Vagina (tissue), 2 donors: Measurements from ENCODE around the gene LURAP1L. TPM values are rescaled to one million over a fixed set of nuclear protein-coding genes. Genes with fewer than 3 reads are reported as not detected.

ENCODE experiments used
- DNase-seq, 2 donors: peaks; one replicate each; pipeline ENCODE4 v3.0.0-alpha.2; 2017; ENCODE audit errors: extremely low spot score in 2 of 2
- H3K27ac ChIP-seq: fragments of 200-600 bp; sonication (generic); one replicate; pipeline ENCODE4 v1.5.1; 2019
- H3K27me3 ChIP-seq: fragments of 200-600 bp; sonication (generic); one replicate; pipeline ENCODE4 v1.5.1; 2019
- H3K36me3 ChIP-seq, 2 donors: fragments of 200-600 bp; sonication (generic); one replicate each; pipeline ENCODE4 v1.5.1; 2017 to 2019
- H3K4me1 ChIP-seq: fragments of 200-600 bp; sonication (generic); one replicate; pipeline ENCODE4 v1.5.1; 2019
- H3K4me3 ChIP-seq, 2 donors: fragments of 200-600 bp; sonication (generic); 1 replicate in 1 of 2; 2 replicates in 1 of 2; pipeline ENCODE4 v1.5.1; 2016 to 2019
- H3K9me3 ChIP-seq: fragments of 200-600 bp; sonication (generic); one replicate; pipeline ENCODE4 v1.5.1; 2019
- CTCF ChIP-seq, 3 experiments: fragments of 450-650 bp in 2 of 3; fragments of 200-600 bp in 1 of 3; sonication (generic) in 1 of 3; IDR thresholded peaks; one replicate each; pipeline ENCODE4 v1.5.1; 2017 to 2019; ENCODE audit warnings: antibody characterized with exemption in 3 of 3, mild to moderate bottlenecking in 2 of 3, moderate library complexity in 2 of 3
- POLR2A ChIP-seq, 2 donors: fragments of 450-650 bp; IDR thresholded peaks; one replicate each; pipeline ENCODE4 v1.6.1; 2017; ENCODE audit warnings: antibody characterized with exemption in 2 of 2, mild to moderate bottlenecking in 2 of 2, moderate library complexity in 2 of 2
- POLR2AphosphoS5 ChIP-seq, 2 donors: sonication (generic); formaldehyde crosslinking; IDR thresholded peaks; one replicate each; pipeline ENCODE4 v1.9.0; 2017; ENCODE audit warnings: antibody characterized with exemption in 2 of 2, mild to moderate bottlenecking in 2 of 2, low read depth in 1 of 2; ENCODE audit not compliant: insufficient read depth in 1 of 2
- intact Hi-C: fragments of 100-400 bp; cut with DNase I; formaldehyde crosslinking; loops from one replicate; pipeline ENCODE4 v1.15.1; 2023
- total RNA-seq: library from RNA; depleted of rRNA; stranded (reverse); fragments of >200 nt; gene quantifications from one replicate; pipeline ENCODE4 v1.2.3, GENCODE V29; 2016

Gene LURAP1L
- total RNA-seq, 1 donor from 2014 or later: 14.5 TPM

GRCh38 chr9:12781226-12781733 is 6.5 kb downstream of the LURAP1L start:
- no peak for TF ChIP-seq CTCF (IDR thresholded peaks at IDR 0.05)
- TF ChIP-seq POLR2A (IDR thresholded peaks at IDR 0.05): no peak
- TF ChIP-seq POLR2AphosphoS5 (IDR thresholded peaks at IDR 0.05; ENCODE audit: insufficient read depth in 1 of 2, low read depth in 1 of 2): no peak
- H3K4me3 ChIP-seq: no peak overlapping the region

GRCh38 chr9:12783767-12784460 is 9.1 kb downstream of the LURAP1L start:
- TF ChIP-seq CTCF (IDR thresholded peaks at IDR 0.05) (no peak), POLR2A (IDR thresholded peaks at IDR 0.05) (no peak), POLR2AphosphoS5 (IDR thresholded peaks at IDR 0.05; ENCODE audit: insufficient read depth in 1 of 2, low read depth in 1 of 2) (no peak)
- no peak overlapping the region for H3K4me3 ChIP-seq
- intact Hi-C loops: no loop called here
- peaks cover 33% of the 10 kb centered on the region for H3K4me1 ChIP-seq
- no peak for DNase-seq
- no peaks in the 10 kb centered on the region for H3K27me3 ChIP-seq
- no peaks in the 10 kb centered on the region for H3K36me3 ChIP-seq
- no peaks in the 10 kb centered on the region for H3K9me3 ChIP-seq
- H3K27ac ChIP-seq: peak overlapping the region; percentile 84

More at GRCh38 chr9:12781226-12781733, 6.5 kb downstream of the LURAP1L start:
- no peaks in the 10 kb centered on the region for H3K36me3 ChIP-seq
- H3K9me3 ChIP-seq: no peaks in the 10 kb centered on the region
- DNase-seq: no peak
- H3K4me1 ChIP-seq: peaks cover 50% of the 10 kb centered on the region
- intact Hi-C loops: no loop called here
- no peaks in the 10 kb centered on the region for H3K27me3 ChIP-seq
- no peak overlapping the region for H3K27ac ChIP-seq

- Histone ChIP-seq H3K4me3 (no peak overlapping the region), H3K9me3 (no peaks in the 10 kb centered on the region), H3K4me1 (peaks cover 30% of the 10 kb centered on the region), H3K27me3 (no peaks in the 10 kb centered on the region), H3K36me3 (no peaks in the 10 kb centered on the region), H3K27ac (peak overlapping the region; percentile 84)
- TF ChIP-seq CTCF (IDR thresholded peaks at IDR 0.05): no peak
- TF ChIP-seq POLR2AphosphoS5 (IDR thresholded peaks at IDR 0.05; ENCODE audit: insufficient read depth in 1 of 2, low read depth in 1 of 2): peak in 1 of 2 donors; percentile 23
- intact Hi-C loops: no loop called here
- no peak for DNase-seq
Observed at GRCh38 chr9:12784461-12785259, 9.8 kb downstream of the LURAP1L start.

GRCh38 chr9:12785260-12785770 is 10.5 kb downstream of the LURAP1L start:
- Histone ChIP-seq H3K27ac (peak overlapping the region; percentile 84), H3K27me3 (no peaks in the 10 kb centered on the region), H3K9me3 (no peaks in the 10 kb centered on the region), H3K36me3 (no peaks in the 10 kb centered on the region), H3K4me1 (peaks cover 30% of the 10 kb centered on the region), H3K4me3 (no peak overlapping the region)
- DNase-seq: no peak
- peak in 1 of 2 donors; percentile 29 for TF ChIP-seq POLR2AphosphoS5 (IDR thresholded peaks at IDR 0.05; ENCODE audit: insufficient read depth in 1 of 2, low read depth in 1 of 2)
- TF ChIP-seq CTCF (IDR thresholded peaks at IDR 0.05): no peak
- intact Hi-C loops: no loop called here
